ENCODE results near the gene CABP7. TPM values are rescaled to one million over a fixed set of nuclear protein-coding genes. Genes with fewer than 3 reads are reported as not detected.

CABP7 gene
- total RNA-seq: not detected in 2 replicates
- polyA plus RNA-seq: not detected in 2 replicates
- not detected in 2 replicates for polyA plus RNA-seq (2011; cell fraction: cytosol; rRNA removed)
- 0.04 TPM in 1 of 2 replicates, not detected in the other for polyA plus RNA-seq (2011; cell fraction: nucleus; rRNA removed)
- 0.08 TPM in 2 replicates for polyA plus RNA-seq (2012)
- not detected in 2 replicates for polyA minus RNA-seq
- not detected for polyA minus RNA-seq (2011; cell fraction: cytosol; rRNA and poly(A)+ RNA removed)
- polyA minus RNA-seq (2011; cell fraction: nucleus; rRNA and poly(A)+ RNA removed): not detected in 2 replicates
- Bru-seq, nascent RNA: not detected
- percentile 11 among the genes with signal in this experiment for BruChase-seq, experiment 1, labeled RNA remaining after a 6-hour chase
- percentile 11 among the genes with signal in this experiment for BruChase-seq, experiment 2, labeled RNA remaining after a 2-hour chase
- long read RNA-seq, partial matches to known transcripts: 0 of 2 reads
- long read RNA-seq, other reads (novel, unspliced or antisense): 2 of 2 reads

GRCh38 chr22:29719899-29720645 lies at the start of gene CABP7:
Gene CABP7 (plus strand): TSS chr22:29720003. CDS start chr22:29720425, 422 bp downstream.
- no peak for FAIRE-seq
- TF ChIP-seq JUN (IDR thresholded peaks at IDR 0.05; ENCODE audit: borderline replicate concordance, insufficient read depth, insufficient read length, low read depth) (no peak), EZH2 (IDR thresholded peaks at IDR 0.05; ENCODE audit: borderline replicate concordance, low read depth, low read length, severe bottlenecking) (peak; percentile 43)
- dilution Hi-C loops (cut with MboI; ENCODE audit: extremely low pct_ligation_motif_present, low sequenced_read_pairs): no loop called here
- H3K9me3 ChIP-seq (replicated peaks; ENCODE audit: control insufficient read depth, insufficient read depth, low read length): no peaks in the 10 kb centered on the region
- H3K9me1 ChIP-seq (replicated peaks; ENCODE audit: control insufficient read depth, extremely low read depth, insufficient read depth, low read length): no peaks in the 10 kb centered on the region
- H4K20me1 ChIP-seq (replicated peaks; ENCODE audit: control insufficient read depth, extremely low read depth, insufficient read depth, low read length): no peaks in the 10 kb centered on the region
- DNase-seq (ENCODE audit: low read depth, low spot score): no peak
- H3K79me2 ChIP-seq (ENCODE audit: control insufficient read depth, insufficient read depth, low read length): no peaks in the 10 kb centered on the region
- intact Hi-C loops (cut with micrococcal nuclease): loop anchor here (10.0 kb wide), 1 partner anchor 245 kb away; no protein-coding TSS in a partner anchor
- no peak within 1 kb of the TSS for H3K9ac ChIP-seq (replicated peaks; ENCODE audit: extremely low read depth, insufficient read depth, low read length)
- ChIA-PET CTCF (interaction anchor here (1.2 kb wide), 1 partner anchor 147 kb away, joined by 3 read pairs; no protein-coding TSS in a partner anchor), POLR2A (no interaction called here)
- H3K27me3 ChIP-seq (ENCODE audit: control insufficient read depth in 2 of 2, insufficient read depth in 2 of 2, low read length in 2 of 2): peaks cover 15 to 19% of the 10 kb centered on the region in 2 experiments
- no peaks in the 10 kb centered on the region for H3K4me1 ChIP-seq (ENCODE audit: control insufficient read depth, extremely low read depth, insufficient read depth, low read length)
- no TSS peak for BruUV-seq (replicated peaks)
- no peak within 1 kb of the TSS for H3K27ac ChIP-seq (ENCODE audit: insufficient read depth, low read depth, low read length)
- no peak within 1 kb of the TSS for H3K4me2 ChIP-seq (ENCODE audit: insufficient read depth, low read length)
- H3K36me3 ChIP-seq (ENCODE audit: control insufficient read depth in 2 of 2, extremely low read depth in 1 of 2, insufficient read depth in 2 of 2, low read length in 2 of 2): no peaks in the 10 kb centered on the region
- H3K4me3 ChIP-seq (replicated peaks in 1 of 3; ENCODE audit: insufficient read depth in 1 of 3, low read depth in 1 of 3, low read length in 3 of 3): no peak within 1 kb of the TSS
- H2AFZ ChIP-seq (ENCODE audit: low read depth, low read length): no peak within 1 kb of the TSS

DNA sequence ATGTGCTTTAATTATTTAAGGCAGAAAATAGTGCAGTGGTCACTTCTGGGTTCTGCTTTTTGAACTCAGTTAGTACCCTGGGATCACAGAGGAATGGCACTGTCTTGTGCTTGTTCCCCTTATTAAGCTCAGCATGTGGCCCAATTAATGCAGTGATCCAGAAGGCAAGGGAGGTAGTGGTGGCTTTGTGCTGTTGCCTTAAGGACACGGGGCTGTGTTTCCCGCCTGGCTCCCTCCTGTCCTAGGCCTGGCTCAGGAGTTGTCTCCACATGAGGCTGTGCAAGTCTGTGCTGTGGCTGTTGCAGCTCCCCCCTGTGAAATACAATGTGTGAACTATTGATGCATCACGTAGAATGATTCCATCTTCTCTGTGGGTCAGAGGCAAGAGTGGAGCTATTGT lies 49.2 kb upstream of the CABP7 start:
- CTCF ChIA-PET: interaction anchor here (1.3 to 1.6 kb wide), 6 partner anchors 10 to 418 kb away, joined by 3 to 5 read pairs (median 4); no protein-coding TSS in a partner anchor
- BruUV-seq (replicated peaks): no TSS peak
- peaks cover 8 to 34% of the 10 kb centered on the region in 2 experiments for H3K36me3 ChIP-seq (ENCODE audit: control insufficient read depth in 2 of 2, extremely low read depth in 1 of 2, insufficient read depth in 2 of 2, low read length in 2 of 2)

More for the DNA sequence above, 49.2 kb upstream of the CABP7 start:
- H3K27ac ChIP-seq (ENCODE audit: insufficient read depth, low read depth, low read length): no peak overlapping the region
- TF ChIP-seq GATA2 (IDR thresholded peaks at IDR 0.05; ENCODE audit: insufficient read depth, insufficient read length, low read depth, low read length) (no peak), FOS (IDR thresholded peaks at IDR 0.05; ENCODE audit: borderline replicate concordance, insufficient read depth, low read length) (no peak), JUN (IDR thresholded peaks at IDR 0.05; ENCODE audit: borderline replicate concordance, insufficient read depth, insufficient read length, low read depth) (no peak), MYC (IDR thresholded peaks at IDR 0.05; ENCODE audit: low read depth, low read length) (no peak), CTCF (IDR thresholded peaks at IDR 0.05; ENCODE audit: extremely low read depth in 1 of 2, insufficient read depth in 1 of 2, low read depth in 1 of 2, low read length in 2 of 2) (no peak), EZH2 (IDR thresholded peaks at IDR 0.05; ENCODE audit: borderline replicate concordance, low read depth, low read length, severe bottlenecking) (no peak), POLR2AphosphoS5 (IDR thresholded peaks at IDR 0.05; ENCODE audit: insufficient read depth, low read depth, low read length) (no peak), POLR2A (IDR thresholded peaks at IDR 0.05; ENCODE audit: low read depth, low read length) (no peak)
- TF ChIP-seq, protein P1, sequence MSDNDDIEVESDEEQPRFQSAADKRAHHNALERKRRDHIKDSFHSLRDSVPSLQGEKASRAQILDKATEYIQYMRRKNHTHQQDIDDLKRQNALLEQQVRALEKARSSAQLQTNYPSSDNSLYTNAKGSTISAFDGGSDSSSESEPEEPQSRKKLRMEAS (IDR thresholded peaks at IDR 0.05; ENCODE audit: insufficient read depth, insufficient read length): no peak
- no peak overlapping the region for H3K4me2 ChIP-seq (ENCODE audit: insufficient read depth, low read length)
- H3K9ac ChIP-seq (replicated peaks; ENCODE audit: extremely low read depth, insufficient read depth, low read length): no peak overlapping the region
- no peaks in the 10 kb centered on the region for H4K20me1 ChIP-seq (replicated peaks; ENCODE audit: control insufficient read depth, extremely low read depth, insufficient read depth, low read length)
- H3K27me3 ChIP-seq (ENCODE audit: control insufficient read depth in 2 of 2, insufficient read depth in 2 of 2, low read length in 2 of 2): no peaks in the 10 kb centered on the region
- no peaks in the 10 kb centered on the region for H3K9me3 ChIP-seq (replicated peaks; ENCODE audit: control insufficient read depth, insufficient read depth, low read length)
- dilution Hi-C loops (cut with MboI; ENCODE audit: extremely low pct_ligation_motif_present, low sequenced_read_pairs) (no loop called here), intact Hi-C loops (cut with micrococcal nuclease) (no loop called here)
- no peaks in the 10 kb centered on the region for H3K4me1 ChIP-seq (ENCODE audit: control insufficient read depth, extremely low read depth, insufficient read depth, low read length)
- FAIRE-seq: no peak
- H3K79me2 ChIP-seq (ENCODE audit: control insufficient read depth, insufficient read depth, low read length): no peaks in the 10 kb centered on the region
- H3K9me1 ChIP-seq (replicated peaks; ENCODE audit: control insufficient read depth, extremely low read depth, insufficient read depth, low read length): no peaks in the 10 kb centered on the region
- no peak overlapping the region for H2AFZ ChIP-seq (ENCODE audit: low read depth, low read length)
- no peak overlapping the region for H3K4me3 ChIP-seq (replicated peaks in 1 of 3; ENCODE audit: insufficient read depth in 1 of 3, low read depth in 1 of 3, low read length in 3 of 3)
- POLR2A ChIA-PET: no interaction called here
- DNase-seq (ENCODE audit: low read depth, low spot score): no peak

All from endothelial cell of umbilical vein (primary cell).